Endodermal cell (in vitro differentiated cells): ENCODE results near the gene RBM4. TPM values are rescaled to one million over a fixed set of nuclear protein-coding genes. Genes with fewer than 3 reads are reported as not detected.

Experiments used
- DNase-seq: peaks from one replicate; pipeline ENCODE4 v3.0.0-alpha.2; 2017
- H3K27ac ChIP-seq: 2 replicates; pipeline ENCODE4 v1.5.1; 2013; ENCODE audit warnings: mild to moderate bottlenecking, low read depth, low read length, moderate library complexity
- H3K27me3 ChIP-seq: 2 replicates; pipeline ENCODE4 v1.6.1; 2013; ENCODE audit warnings: mild to moderate bottlenecking, low read length, moderate library complexity; ENCODE audit not compliant: insufficient read depth, control insufficient read depth, poor library complexity, severe bottlenecking
- H3K36me3 ChIP-seq: 2 replicates; pipeline ENCODE4 v1.7.0; 2013; ENCODE audit warnings: mild to moderate bottlenecking, low read length, moderate library complexity; ENCODE audit not compliant: control insufficient read depth, insufficient read depth
- H3K4me1 ChIP-seq: one replicate; pipeline ENCODE4 v1.7.0; 2013; ENCODE audit warnings: low read length; ENCODE audit not compliant: control insufficient read depth, insufficient read depth
- H3K4me3 ChIP-seq: 2 replicates; pipeline ENCODE4 v1.5.1; 2013; ENCODE audit warnings: mild to moderate bottlenecking, low read length, moderate library complexity
- H3K9ac ChIP-seq: 2 replicates; pipeline ENCODE4 v1.6.1; 2013; ENCODE audit warnings: mild to moderate bottlenecking, low read length, moderate library complexity; ENCODE audit not compliant: poor library complexity, severe bottlenecking; ENCODE audit errors: extremely low read depth
- H3K9me3 ChIP-seq: 2 replicates; pipeline ENCODE4 v1.6.1; 2013; ENCODE audit warnings: mild to moderate bottlenecking, low read length, moderate library complexity; ENCODE audit not compliant: control insufficient read depth
- H3K27ac Mint-ChIP-seq: 2 replicates; pipeline ENCODE4 v1.8.0; 2020; ENCODE audit warnings: mixed read lengths
- H3K27me3 Mint-ChIP-seq: 2 replicates; pipeline ENCODE4 v1.8.0; 2021; ENCODE audit warnings: mild to moderate bottlenecking, mixed read lengths; ENCODE audit not compliant: insufficient read depth
- H3K36me3 Mint-ChIP-seq: 2 replicates; pipeline ENCODE4 v1.8.0; 2020; ENCODE audit warnings: low read depth, mixed read lengths
- H3K4me1 Mint-ChIP-seq: 2 replicates; pipeline ENCODE4 v1.8.0; 2020; ENCODE audit warnings: mixed read lengths
- H3K4me3 Mint-ChIP-seq: 2 replicates; pipeline ENCODE4 v1.8.0; 2020; ENCODE audit warnings: mild to moderate bottlenecking, moderate library complexity, mixed read lengths
- H3K9me3 Mint-ChIP-seq: 2 replicates; pipeline ENCODE4 v1.8.0; 2020; ENCODE audit warnings: mild to moderate bottlenecking, mixed read lengths
- WGBS, 2 experiments: methylation state at CpG; one replicate each; pipeline versions ENCODE4 v1.1.5 to v1.1.7; 2013; ENCODE audit warnings: missing lambda C conversion rate in 2 of 2, mixed read lengths in 1 of 2; ENCODE audit not compliant: insufficient coverage in 1 of 2, insufficient read length in 1 of 2; 5-methylcytosine and 5-hydroxymethylcytosine counted together
- total RNA-seq, 2 donors: library from RNA; stranded (reverse); fragmentation: NEBNext Ultra II Directional in 1 of 2; extraction: Animal tissue kit (Norgen Biotek cat#: 25700) in 1 of 2; gene quantifications; 2 replicates in 1 of 2; 3 replicates in 1 of 2; pipeline ENCODE4 v1.2.1, GENCODE V29; 2021
- TF ChIP-seq, protein P1 (sequence below): fragments of 200-600 bp; sonication (generic); conservative IDR thresholded peaks from 2 replicates; pipeline ENCODE4 v1.5.0; 2021; ENCODE audit warnings: antibody characterized with exemption, mild to moderate bottlenecking

The RBM4 gene
- total RNA-seq, 2 donors from 2014 or later, result 151 to 191 TPM

DNA sequence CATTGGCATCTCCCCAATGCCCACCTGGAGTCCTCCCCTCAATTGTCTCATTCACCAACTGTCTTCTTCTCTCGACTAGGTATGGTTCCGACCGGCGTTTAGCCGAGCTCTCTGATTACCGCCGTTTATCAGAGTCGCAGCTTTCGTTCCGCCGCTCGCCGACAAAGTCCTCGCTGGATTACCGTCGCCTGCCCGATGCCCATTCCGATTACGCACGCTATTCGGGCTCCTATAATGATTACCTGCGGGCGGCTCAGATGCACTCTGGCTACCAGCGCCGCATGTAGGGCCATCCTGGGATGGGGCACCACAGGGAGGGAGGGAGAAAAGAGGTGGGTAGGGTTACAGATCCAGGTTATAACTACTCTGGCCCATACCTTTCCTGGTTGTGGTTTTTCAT is 12.1 kb upstream of the RBM4 start:
- TF ChIP-seq, protein P1, sequence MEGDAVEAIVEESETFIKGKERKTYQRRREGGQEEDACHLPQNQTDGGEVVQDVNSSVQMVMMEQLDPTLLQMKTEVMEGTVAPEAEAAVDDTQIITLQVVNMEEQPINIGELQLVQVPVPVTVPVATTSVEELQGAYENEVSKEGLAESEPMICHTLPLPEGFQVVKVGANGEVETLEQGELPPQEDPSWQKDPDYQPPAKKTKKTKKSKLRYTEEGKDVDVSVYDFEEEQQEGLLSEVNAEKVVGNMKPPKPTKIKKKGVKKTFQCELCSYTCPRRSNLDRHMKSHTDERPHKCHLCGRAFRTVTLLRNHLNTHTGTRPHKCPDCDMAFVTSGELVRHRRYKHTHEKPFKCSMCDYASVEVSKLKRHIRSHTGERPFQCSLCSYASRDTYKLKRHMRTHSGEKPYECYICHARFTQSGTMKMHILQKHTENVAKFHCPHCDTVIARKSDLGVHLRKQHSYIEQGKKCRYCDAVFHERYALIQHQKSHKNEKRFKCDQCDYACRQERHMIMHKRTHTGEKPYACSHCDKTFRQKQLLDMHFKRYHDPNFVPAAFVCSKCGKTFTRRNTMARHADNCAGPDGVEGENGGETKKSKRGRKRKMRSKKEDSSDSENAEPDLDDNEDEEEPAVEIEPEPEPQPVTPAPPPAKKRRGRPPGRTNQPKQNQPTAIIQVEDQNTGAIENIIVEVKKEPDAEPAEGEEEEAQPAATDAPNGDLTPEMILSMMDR, result no peak
- Histone ChIP-seq H3K36me3 (peaks cover 94% of the 10 kb centered on the region), H3K27me3 (no peaks in the 10 kb centered on the region), H3K4me3 (no peak overlapping the region), H3K9ac (no peak overlapping the region), H3K27ac (no peak overlapping the region), H3K4me1 (peaks cover 6% of the 10 kb centered on the region), H3K9me3 (no peaks in the 10 kb centered on the region)
- H3K36me3 Mint-ChIP-seq, result peaks cover 76% of the 10 kb centered on the region
- peaks cover 12% of the 10 kb centered on the region for H3K4me1 Mint-ChIP-seq
- no peak for DNase-seq
- no peaks in the 10 kb centered on the region for H3K27me3 Mint-ChIP-seq
- no peak overlapping the region for H3K27ac Mint-ChIP-seq
- H3K4me3 Mint-ChIP-seq, result no peak overlapping the region
- no peaks in the 10 kb centered on the region for H3K9me3 Mint-ChIP-seq
- WGBS, 2 experiments, result 97 to 98% methylated on average over 25 of the region's 25 CpGs

DNA sequence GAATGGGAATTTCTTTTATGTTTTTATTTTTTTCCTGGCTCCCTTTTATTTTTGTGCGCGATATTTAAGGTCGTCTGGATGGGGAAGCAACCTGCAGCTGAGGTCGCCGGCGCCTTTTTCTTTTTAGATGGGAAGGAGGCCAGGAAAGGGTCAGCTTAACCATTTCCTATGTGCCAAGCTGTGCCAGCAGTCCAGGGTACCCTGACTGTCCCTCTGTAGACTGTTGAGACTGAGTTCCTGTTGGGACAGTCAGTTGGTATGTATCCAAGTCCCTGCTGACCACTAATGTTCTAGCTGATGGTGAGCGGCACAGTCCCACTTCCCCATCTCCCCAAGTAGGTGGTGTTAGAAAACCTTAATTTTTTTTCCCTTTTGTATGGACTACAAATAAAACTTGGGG is 11.6 kb upstream of the RBM4 start:
- DNase-seq, result no peak
- Mint-ChIP-seq H3K4me1 (peaks cover 9% of the 10 kb centered on the region), H3K9me3 (no peaks in the 10 kb centered on the region), H3K4me3 (no peak overlapping the region), H3K36me3 (peaks cover 77% of the 10 kb centered on the region), H3K27ac (no peak overlapping the region), H3K27me3 (no peaks in the 10 kb centered on the region)
- Histone ChIP-seq H3K36me3 (peaks cover 94% of the 10 kb centered on the region), H3K4me1 (peaks cover 6% of the 10 kb centered on the region), H3K4me3 (no peak overlapping the region), H3K27me3 (no peaks in the 10 kb centered on the region), H3K27ac (no peak overlapping the region), H3K9me3 (no peaks in the 10 kb centered on the region), H3K9ac (no peak overlapping the region)
- TF ChIP-seq, protein P1, result no peak
- WGBS, 2 experiments, result 92 to 100% methylated on average over 1 to 7 of the region's 7 CpGs

- Mint-ChIP-seq H3K9me3 (no peaks in the 10 kb centered on the region), H3K27me3 (no peaks in the 10 kb centered on the region), H3K27ac (peak overlapping the region; percentile 2), H3K4me1 (peaks cover 1% of the 10 kb centered on the region), H3K4me3 (no peak overlapping the region), H3K36me3 (peaks cover 86% of the 10 kb centered on the region)
- H3K4me3 ChIP-seq, result no peak overlapping the region
- no peak overlapping the region for H3K9ac ChIP-seq
- no peaks in the 10 kb centered on the region for H3K9me3 ChIP-seq
- no peak overlapping the region for H3K27ac ChIP-seq
- DNase-seq, result no peak
- peaks cover 2% of the 10 kb centered on the region for H3K4me1 ChIP-seq
- H3K27me3 ChIP-seq, result no peaks in the 10 kb centered on the region
- TF ChIP-seq, protein P1, result no peak
- peaks cover 96% of the 10 kb centered on the region for H3K36me3 ChIP-seq
- WGBS, 2 experiments, result 92 to 97% methylated on average over 4 to 7 of the region's 7 CpGs
Measured at GRCh38 chr11:66628061-66628603, 10.4 kb upstream of the RBM4 start.
